K562 (cell line): ENCODE measurements around the gene FAM53C. TPM values are rescaled to one million over a fixed set of nuclear protein-coding genes. Genes with fewer than 3 reads are reported as not detected.

ENCODE experiments used
- ASH1L ChIP-seq: fragments of 450-650 bp; IDR thresholded peaks from 2 replicates; pipeline ENCODE4 v1.6.1; 2018; ENCODE audit warnings: borderline replicate concordance, mild to moderate bottlenecking, low read depth; ENCODE audit not compliant: partially characterized antibody
- BMI1 ChIP-seq: fragments of 150-350 bp; IDR thresholded peaks from 2 replicates; pipeline ENCODE4 v1.6.1; 2014; ENCODE audit warnings: low read length
- ELF4 ChIP-seq: fragments of 450-650 bp; formaldehyde crosslinking; IDR thresholded peaks from 2 replicates; pipeline ENCODE4 v1.4.0; 2022; ENCODE audit warnings: missing genetic modification characterization
- NR0B1 ChIP-seq: fragments of 450-650 bp; IDR thresholded peaks from one replicate; pipeline ENCODE4 v1.6.1; 2018; ENCODE audit warnings: mild to moderate bottlenecking, moderate library complexity; ENCODE audit not compliant: partially characterized antibody
- OTX1 ChIP-seq: fragments of 450-650 bp; formaldehyde crosslinking; IDR thresholded peaks from 2 replicates; pipeline ENCODE4 v1.4.0; 2022; ENCODE audit warnings: mild to moderate bottlenecking
- RERE ChIP-seq: sonication (generic); formaldehyde crosslinking; IDR thresholded peaks from 2 replicates; pipeline ENCODE4 v1.8.0; 2023; ENCODE audit warnings: missing genetic modification reagents, mild to moderate bottlenecking, borderline replicate concordance
- RREB1 ChIP-seq: fragments of 250-450 bp; sonication (Bioruptor Pico); IDR thresholded peaks from 2 replicates; pipeline ENCODE4 v1.4.0; 2020
- TARDBP ChIP-seq: fragments of 450-650 bp; IDR thresholded peaks from 2 replicates; pipeline ENCODE4 v1.6.1; 2016
- XRCC5 ChIP-seq: fragments of 200-400 bp; formaldehyde crosslinking; IDR thresholded peaks from 2 replicates; pipeline ENCODE4 v1.6.1; 2017; ENCODE audit warnings: low read depth, mild to moderate bottlenecking, low read length
- ZMIZ1 ChIP-seq, 2 experiments: fragments of 150-350 bp in 1 of 2; IDR thresholded peaks; 2 replicates each; pipeline ENCODE4 v1.6.1; 2012 to 2016; ENCODE audit warnings: low read depth in 2 of 2, low read length in 2 of 2, mild to moderate bottlenecking in 1 of 2, moderate library complexity in 1 of 2
- polyA plus RNA-seq, 8 experiments: library from polyadenylated mRNA; depleted of rRNA in 4 of 8; stranded (reverse) in 5 of 8; unstranded in 3 of 8; fragments of >200 nt; fragmentation: Nextera tagmentation in 2 of 8; fragmentation: Illumina TruSeq in 1 of 8; extraction: Ambion mirVana in 2 of 8; extraction: Trizol in 1 of 8; gene quantifications; 2 replicates each; pipeline versions ENCODE4 v1.2.1 to v1.2.3, GENCODE V29; 2011 to 2014; ENCODE audit warnings: inconsistent platforms in 1 of 8, missing spikeins in 1 of 8
- total RNA-seq, 7 experiments: library from RNA; depleted of rRNA in 6 of 7; stranded (reverse); fragments of >200 nt in 6 of 7; fragmentation: Illumina TruSeq in 2 of 7; extraction: Trizol in 2 of 7; gene quantifications; 2 replicates each; pipeline versions ENCODE4 v1.2.1 to v1.2.3, GENCODE V29; 2011 to 2021; ENCODE audit warnings: low replicate concordance in 1 of 7

Gene FAM53C
- total and polyA plus RNA-seq, 9 of the 15 experiments (the other 6 are each of a cell fraction or from before 2014, with no cell fraction given): 9.7 to 38.5 (median 25.2) TPM

GRCh38 chr5:138336952-138337684 lies 948 bp upstream of the FAM53C start (continued):
- no peak for TF ChIP-seq RREB1
- TF ChIP-seq ELF4 (CRISPR knock-in tag): no peak
- no peak for TF ChIP-seq XRCC5
- no peak for TF ChIP-seq BMI1
- no peak for TF ChIP-seq RERE (CRISPR knock-in tag)
- TF ChIP-seq ASH1L: no peak
- no peak for TF ChIP-seq ZMIZ1 (IDR thresholded peaks at IDR 0.05; ENCODE audit: low read depth in 2 of 2, low read length in 2 of 2)
- TF ChIP-seq NR0B1: no peak
- no peak; the same call in 1 of the 2 replicates for TF ChIP-seq OTX1
- peak; percentile 100 for TF ChIP-seq TARDBP
